HG03045 (cell line): Measurements from ENCODE around the gene NFIA.
"Not testable (repeated sequence)": the region's sequence is repeated elsewhere in the genome, so short reads cannot be mapped to it uniquely, and the experiment has no call there.

Source experiments
- ATAC-seq: cut with Tn5 transposase; IDR thresholded peaks from one replicate; pipeline ENCODE4 v1.9.1; 2021; ENCODE audit warnings: mild to moderate bottlenecking, moderate library complexity; ENCODE audit not compliant: unreplicated experiment

The NFIA gene

DNA sequence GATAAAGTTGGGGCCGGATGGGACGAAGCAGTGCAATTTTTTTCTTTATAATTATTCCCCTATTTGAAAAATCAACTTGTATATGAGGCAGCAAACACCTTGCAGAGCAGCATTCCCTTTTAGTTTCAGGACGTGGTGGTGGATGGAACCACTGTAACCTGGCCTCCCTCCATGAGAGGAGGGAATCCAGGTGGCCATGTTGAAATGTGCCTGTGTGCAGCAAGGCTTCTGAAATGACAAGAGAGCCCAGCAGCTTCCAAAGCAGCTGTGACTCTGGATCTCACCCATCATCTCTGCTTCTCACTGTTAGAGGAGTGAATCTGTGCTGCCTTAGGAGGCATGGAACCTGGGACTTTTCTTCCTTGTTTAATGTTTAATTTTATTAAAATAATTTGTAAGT is 42.3 kb downstream of the NFIA start:
- ATAC-seq: no peak

DNA sequence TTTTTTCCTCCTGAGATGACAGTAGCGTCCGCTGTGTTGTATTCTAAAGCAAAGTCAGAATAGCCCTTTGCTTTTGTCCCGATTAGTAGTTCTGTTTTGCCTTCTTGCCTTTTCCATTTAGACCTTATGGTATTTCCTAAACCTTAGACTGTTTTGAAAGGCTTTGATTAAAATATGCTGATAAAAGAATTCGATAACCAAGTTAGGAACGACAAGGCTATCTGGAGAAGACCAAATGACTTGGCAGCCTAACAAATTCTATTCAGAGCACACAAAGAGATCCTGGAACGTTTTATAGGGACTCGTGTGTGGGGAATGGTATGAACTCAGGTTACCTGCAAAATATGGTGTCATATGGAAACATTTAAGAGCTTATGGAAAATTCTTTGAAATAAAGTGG is 42.9 kb downstream of the NFIA start:
- no peak for ATAC-seq

DNA sequence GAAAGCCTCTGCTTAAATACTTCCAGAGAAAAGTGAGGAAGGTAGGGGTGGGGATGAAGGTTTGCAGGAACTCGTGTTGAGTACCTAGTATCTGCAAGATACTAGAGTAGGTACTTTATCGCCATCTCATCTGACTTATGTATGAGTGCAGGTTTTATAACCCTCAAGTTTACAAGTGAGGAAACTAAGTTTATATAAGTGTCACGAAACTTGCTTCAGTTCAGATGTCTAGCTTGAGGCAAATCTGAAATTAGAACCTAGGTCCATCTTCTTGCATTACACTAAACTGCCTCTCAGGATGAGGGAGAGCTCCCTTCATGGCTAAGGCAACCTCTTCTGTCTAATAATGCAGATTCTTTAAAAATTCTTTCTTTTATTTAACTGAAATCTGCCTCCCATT is 43.5 kb downstream of the NFIA start:
- ATAC-seq: no peak

DNA sequence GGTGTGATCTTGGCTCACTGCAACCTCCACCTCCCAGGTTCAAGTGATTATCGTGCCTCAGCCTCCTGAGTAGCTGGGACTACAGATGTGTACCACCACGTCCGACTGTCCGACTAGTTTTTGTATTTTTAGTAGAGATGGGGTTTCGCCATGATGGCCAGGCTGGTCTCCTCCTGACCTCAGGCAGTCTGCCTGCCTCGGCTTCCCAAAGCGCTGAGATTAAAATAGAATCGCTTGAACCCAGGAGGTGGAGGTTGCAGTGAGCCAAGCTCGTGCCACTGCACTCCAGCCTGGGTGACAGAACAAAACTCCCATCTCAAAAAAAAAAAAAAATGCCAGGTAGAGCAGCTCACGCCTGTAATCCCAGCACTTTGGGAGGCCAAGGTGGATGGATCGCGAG is 44.5 kb downstream of the NFIA start:
- not testable (repeated sequence) for ATAC-seq

DNA sequence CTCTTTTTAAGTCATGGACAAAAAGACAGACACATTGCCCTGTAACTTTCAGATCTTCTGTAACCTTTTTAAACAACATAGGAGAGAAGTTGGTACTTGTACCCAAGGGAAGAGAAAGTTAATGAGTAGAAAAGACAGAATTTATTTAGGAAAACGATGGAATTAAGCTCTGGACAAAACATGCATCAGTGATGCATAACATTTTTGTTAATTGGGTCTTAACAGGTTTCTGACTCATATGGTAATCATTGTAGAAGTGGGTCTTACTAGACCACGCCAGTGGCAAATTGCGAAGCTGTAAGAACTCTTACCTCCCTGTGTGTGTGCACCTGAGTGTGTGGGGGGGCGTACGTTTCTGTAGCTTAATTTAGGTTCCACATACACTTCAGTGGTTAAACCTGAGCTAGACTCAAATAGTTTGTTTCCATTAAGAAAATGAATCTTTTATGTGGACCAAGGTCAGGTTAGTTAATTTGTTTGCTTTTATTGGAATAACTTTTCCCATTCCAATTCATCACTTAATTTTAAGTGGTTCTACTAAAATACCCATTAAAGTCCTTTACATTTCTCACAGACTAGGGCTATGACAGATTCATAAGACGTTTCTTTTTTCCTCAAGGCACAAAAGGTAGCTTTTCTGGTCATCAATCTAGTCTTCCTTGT is 48.1 kb downstream of the NFIA start:
- ATAC-seq: no peak

DNA sequence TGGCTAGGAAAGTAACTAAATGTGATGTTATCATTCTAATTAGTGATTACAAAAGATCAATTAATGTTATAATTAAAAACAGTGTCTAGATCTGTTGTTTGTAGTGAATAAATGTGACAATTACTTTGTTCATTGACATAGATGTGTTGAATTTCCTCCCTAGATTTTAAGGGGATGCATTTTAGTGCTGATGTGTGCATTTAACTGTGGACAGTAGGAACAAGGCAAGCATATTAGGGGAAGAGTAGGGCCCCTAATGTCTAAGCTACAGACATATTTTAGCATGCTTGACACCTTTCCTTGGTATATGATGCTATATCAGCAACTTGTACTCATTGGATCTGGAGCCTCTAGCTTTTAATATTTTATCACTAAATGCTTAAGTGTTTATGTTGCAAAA is 48.9 kb downstream of the NFIA start:
- no peak for ATAC-seq

DNA sequence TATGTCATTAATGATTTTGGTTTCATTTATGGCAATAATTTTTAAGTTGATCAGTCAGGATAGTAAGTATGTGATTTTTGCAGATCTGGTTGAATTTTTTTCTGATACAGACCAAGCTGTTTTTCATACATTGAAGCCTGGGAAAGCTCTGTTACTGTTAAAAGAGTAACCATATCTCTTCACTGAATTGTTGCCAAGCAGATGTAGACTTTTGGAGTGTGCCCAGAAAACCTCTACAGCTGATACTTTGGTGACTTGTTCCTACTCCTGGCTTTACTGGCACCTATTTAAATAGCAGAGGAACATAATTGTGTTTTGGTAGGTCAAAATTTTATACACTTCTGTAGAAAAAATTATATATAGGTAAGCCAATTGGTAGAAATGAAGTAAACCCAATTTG is 49.4 kb downstream of the NFIA start:
- no peak for ATAC-seq

DNA sequence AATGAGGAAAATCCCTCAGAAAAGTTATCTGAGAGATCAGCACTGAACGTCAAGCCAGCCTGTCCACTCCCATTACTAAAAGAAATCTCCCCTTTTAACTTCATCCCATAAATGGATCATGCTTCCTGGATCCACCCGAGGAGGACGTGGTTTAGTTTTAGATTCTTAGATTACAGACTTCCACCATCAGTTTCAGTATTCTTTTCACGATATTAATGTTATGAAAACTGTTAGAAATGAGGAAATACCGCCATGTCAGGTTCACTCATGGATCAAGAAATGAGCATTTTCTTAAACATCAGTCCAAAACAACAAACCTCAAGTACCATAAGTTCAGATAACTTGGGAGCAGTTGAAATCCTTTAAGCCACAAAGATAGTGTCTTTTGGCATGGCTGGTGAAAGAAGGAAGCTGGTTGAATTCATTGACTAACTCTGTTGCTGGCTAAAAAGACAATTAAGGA is 49.8 kb downstream of the NFIA start:
- no peak for ATAC-seq

DNA sequence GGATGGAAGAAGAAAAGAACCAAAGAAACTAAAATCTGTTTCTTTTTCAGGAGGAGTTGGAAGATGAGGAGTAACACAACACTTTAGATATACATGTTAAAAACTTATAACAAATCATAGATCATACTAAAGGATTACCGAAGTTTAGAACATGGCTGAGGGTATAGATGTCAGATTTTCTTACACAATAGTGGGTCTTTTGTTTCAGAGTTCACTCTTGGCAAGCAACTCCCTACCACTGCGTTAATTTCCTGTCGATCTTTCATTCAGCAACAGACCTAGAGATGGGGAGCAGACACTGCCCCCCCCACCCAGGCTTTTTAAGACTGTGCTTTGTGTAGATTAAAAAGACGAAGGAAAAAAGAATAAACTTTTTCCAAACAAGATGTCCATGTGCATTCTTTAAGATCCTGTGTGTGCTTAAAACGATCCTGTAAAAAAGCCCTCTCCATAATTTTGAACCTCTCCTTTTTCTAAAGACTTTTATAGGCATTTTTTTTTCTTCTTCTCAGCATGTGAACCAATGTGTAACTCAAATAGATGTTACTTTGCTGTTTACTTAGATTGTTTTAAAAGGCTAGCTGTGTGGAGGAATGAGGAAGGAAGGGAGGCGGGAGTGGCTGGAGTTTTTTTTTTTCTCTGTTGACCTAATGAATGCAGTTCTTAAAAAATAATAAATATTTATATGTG is 50.4 kb downstream of the NFIA start:
- no peak for ATAC-seq

DNA sequence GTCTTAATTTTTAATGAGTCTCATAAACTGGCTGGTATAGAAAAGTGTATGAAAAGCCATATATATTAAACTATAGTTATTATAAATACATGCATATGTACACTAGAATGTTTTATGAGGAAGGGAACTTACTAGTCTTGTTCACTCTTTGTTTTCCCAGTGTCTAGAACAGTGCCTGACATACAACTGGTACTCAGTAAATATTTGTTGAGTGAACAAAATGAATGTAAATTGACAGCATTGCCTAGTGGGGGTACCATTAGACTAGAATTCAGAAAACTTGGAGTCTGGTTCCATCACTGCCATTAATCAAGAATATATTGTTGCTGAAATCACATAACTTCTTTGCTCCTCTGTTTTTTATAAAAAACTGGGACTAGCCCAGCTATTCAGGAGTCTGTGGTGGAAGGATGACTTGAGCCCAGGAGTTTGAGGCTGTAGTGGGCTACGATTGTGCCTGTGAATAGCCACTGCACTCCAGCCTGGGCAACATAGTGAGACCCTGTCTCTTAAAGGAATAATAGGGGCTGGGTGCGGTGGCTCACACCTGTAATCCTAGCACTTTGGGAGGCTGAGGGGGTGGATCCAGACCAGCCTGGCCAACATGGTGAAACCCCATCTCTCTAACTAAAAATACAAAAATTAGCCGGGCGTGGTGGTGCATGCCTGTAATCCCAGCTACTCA is 51.1 kb downstream of the NFIA start:
- no peak for ATAC-seq

DNA sequence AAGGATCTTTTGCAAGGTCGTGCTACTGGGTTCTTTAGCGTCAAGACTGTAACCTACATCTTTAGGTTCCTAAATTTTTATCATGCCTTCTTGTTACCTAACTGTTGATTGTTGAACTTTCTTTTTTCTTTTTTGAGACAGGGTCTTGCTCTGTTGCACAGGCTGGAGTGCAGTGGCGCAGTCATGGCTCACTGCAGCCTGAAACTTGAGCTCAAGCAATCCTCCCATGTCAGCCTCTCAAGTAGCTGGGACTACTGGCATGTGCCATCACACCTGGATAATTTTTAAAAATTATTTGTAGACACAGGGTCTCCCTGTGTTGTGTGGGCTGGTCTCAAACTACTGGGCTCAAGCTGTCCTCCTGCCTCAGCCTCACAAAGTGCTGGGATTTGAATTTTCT is 52.9 kb downstream of the NFIA start:
- ATAC-seq: no peak

DNA sequence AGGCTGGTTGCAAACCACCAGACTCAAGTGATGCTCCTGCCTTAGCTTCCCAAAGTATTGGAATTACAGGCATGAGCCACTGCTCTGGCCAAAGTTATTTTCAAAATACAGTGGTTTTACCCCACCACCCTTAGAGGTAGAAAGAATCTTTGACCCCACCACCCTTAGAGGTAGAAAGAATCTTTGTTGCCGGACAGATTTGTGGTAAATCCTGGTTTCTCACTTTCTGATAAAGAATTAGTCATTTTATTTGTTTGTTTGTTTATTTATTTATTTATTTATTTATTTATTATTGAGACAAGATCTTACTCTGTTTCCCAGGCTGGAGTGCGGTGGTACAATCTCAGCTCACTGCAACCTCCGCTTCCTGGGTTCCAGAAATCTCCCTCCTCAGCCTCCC is 55.9 kb downstream of the NFIA start:
- ATAC-seq: no peak

DNA sequence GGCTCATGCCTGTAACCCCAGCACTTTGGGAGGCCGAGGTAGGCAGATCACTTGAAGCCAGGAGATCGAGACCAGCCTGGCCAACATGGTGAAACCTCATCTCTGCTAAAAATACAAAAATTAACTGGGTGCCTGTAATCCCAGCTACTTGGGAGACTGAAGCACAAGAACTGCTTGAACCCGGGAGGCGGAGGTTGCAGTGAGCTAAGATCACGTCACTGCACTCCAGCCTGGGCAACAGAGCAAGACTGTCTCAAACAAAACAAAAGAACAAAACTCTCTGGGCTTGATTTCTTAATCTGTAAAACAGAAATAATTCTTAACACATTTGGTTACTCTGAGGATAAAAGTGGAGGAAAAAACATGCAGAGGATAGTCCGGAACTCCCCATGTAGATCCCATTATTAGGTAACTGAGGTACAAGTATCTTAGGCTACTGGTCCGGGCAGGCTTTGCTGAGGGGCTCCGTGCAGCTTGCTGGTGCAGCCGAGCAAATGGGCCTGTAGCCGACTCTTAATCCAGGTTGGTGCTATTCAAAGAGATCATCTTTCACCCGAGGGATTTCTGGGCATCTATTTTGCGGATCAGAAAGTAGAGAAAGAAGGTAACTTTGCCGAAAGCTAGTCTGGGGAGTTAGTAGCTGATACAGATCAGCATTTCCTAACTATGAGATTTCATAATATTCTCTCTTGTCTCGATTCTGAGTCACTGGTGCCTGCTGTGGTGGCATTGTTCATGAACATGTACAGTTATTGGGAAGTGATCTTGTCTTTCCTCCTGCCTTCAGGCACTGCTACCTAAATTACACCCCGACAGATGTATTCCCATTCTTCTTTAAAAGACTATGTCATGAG is 56.8 kb downstream of the NFIA start:
- no peak for ATAC-seq

DNA sequence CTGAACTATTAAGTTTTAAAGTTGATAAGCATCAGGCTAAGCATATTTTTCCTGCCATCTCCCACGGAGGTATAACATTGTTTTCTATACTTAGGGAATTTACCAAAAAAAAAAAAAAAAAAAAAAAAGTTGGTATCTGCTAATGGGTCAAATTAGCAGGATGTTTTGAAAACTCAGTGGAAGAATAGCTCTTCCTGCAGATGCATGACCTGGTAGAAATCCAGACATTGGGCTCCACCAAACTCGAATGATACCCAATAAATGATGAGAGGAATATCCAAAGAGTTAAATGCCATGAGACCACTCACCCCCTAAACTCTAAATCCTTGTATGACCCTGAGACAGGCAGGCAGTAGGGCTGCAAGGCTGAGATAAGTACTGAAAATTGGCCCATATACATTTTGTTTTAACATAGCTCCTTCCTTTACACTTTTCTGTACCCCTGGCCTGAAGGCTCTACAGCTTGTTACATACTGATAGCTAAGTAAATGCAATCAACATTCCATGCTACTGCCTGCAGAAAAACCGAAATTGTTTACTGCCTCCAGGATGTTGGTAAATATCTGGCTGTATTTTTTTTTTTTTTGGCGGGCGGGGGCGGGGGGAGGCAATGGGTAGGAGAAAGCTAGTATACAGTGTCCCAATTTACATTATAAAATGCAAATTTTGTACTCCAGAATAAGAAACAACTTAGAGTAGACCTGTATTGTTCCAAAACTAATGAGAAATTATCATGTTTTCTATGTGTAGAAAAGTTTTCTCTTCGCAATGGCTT is 57.6 kb downstream of the NFIA start:
- ATAC-seq: no peak

DNA sequence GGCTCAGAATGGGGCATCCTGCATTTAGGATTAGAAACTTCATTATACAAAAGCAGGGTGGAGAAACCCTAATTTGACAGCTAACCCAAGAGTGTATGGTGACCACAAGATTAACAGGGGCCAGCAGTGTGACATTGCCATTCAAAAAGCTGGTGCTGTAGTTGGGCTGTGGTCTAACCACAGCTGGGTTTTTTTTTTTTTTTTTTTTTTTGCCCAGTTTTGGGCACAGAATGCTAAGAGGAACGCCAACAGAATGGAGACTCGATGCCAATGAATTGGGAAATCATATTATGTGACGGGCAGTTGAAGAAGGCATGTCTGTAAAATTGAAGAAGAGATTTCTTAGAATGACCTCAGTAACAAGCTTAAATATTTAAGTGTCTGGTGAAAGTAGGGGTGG is 58.4 kb downstream of the NFIA start:
- ATAC-seq: no peak

DNA sequence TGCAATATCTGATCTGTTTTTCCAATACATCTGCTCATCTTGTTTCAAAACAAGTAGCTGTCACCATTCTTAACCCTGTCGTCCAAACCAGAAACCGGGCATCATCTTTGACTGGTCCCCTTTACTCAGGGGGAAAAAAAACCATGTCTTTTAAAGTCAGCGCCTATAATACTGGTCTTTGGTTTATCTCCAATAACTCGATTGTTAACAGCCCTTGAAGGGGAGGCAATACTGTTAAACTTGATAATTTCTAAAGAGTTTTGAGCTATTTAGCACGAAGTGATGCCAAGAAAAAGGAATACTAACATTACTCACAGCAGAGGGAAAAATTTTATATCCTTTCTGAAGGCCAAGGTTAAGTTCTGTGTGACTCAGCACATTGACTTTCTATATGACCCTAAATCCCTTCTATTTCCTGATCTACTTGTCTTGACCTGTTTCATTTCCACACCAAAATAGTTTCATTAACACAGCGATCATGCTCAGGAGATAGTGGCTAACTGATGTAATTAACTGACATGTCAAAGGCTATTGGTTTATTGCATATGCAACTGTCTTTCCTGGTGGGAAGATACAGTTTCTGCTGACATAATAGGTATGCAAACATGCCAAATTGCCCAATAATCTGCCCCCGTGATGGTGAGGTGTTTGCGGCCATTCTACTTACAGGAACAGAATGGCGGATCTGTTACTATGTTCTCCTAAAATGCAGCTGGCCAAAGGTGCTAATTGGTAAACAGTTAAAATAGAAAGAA is 59.1 kb downstream of the NFIA start:
- ATAC-seq: no peak

DNA sequence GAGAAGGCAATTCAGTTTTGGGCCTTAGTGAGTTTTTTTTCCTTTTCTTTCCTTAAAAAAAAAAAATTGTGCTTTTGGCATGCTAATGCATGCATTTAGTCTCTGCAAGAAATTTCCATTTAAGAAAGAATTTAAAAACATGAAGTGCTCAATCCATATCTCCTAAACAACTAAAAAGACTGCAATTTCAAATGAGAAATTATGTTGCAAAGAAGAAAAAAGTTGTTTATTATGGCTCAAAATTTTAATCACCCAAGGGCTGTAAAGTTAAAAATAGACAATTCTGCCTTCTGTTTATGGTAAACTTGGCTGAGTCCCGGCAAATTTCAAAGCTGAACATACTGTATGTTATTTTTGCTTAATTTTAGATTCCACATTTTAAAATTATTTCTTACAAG is 59.7 kb downstream of the NFIA start:
- ATAC-seq: no peak

DNA sequence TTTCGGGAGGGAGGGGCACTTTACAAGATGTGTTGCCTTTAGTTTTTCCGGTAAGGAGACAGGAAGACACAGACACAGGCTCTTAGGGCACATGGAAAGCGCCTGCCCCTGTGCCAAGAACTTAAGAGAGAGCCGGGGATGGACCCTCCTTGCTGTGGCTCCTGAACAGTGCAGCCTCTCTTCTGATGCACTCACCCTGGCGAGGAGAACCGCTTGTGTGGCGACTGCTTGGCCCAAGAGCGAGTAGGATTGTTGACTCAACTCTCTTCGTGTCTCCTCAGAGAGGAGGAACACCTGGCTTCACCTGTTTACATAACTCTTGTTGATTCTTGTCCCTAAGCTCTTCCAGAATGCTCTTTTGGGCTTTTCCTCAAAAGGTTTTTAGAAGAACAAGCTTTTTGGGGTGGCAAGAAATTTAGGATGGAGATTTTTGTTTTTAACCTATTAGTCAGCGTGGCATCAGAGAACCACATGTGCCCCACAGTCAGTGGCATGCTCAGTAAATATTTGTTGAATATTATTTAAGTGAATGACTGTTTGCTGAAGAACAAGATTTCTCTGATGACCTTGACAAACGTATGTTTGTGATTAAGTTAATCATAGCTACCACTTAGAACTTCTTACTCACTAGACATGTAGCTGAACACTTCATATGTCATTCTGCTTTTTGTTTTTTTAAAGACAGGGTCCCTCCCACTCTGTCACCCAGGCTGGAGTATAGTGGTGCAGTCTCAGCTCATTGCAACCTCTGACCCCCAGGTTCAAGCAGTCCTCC is 60.6 kb downstream of the NFIA start:
- no peak for ATAC-seq

DNA sequence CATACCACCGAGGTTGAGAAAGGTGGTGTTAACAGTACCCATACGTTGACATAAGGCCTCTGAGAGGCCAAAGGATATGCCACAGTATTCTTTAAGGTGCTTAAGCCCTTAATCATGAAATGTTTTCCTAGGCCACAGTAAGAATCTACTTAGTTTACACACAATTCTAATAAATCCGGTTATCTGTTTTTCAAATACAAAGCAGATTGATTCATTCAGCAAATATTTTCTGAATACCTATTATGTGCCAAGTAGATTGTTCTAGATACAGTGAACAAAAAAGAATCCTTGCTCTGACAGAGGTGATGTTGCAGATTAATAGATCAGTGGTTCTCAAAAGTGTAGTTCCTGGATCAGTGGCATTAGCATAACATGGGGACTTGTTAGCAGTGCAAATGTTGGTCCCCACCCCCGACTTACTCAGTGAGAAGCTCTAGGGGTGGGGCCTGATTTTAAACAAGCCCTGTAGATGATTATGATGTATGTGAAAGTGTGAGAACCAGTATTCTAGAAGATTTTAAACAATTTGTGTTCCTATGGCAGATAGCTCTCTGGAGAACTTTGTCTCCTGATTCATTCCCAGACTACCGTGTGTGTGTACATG is 61.6 kb downstream of the NFIA start:
- ATAC-seq: no peak
